DOHH2 (cell line): ENCODE results near the gene SLC44A5.

Experiments used
- H3F3A ChIP-seq: fragments of 200-600 bp; sonication (generic), shearing (Covaris generic); 2 replicates; pipeline ENCODE4 v1.6.0; 2016; ENCODE audit warnings: antibody characterized with exemption, mild to moderate bottlenecking; ENCODE audit not compliant: control insufficient read depth, insufficient read depth
- H3K27ac ChIP-seq: fragments of 200-600 bp; sonication (generic); 2 replicates; pipeline ENCODE4 v1.5.1; 2014; ENCODE audit warnings: low read depth, mild to moderate bottlenecking, low read length, moderate library complexity
- H3K27me3 ChIP-seq: fragments of 200-600 bp; sonication (generic); 2 replicates; pipeline ENCODE4 v1.6.1; 2014; ENCODE audit warnings: mild to moderate bottlenecking, low read length, mixed read lengths; ENCODE audit not compliant: control insufficient read depth
- H3K36me3 ChIP-seq: fragments of 200-600 bp; sonication (generic); 2 replicates; pipeline ENCODE4 v1.6.1; 2014; ENCODE audit warnings: mild to moderate bottlenecking, low read length, moderate library complexity, mixed read lengths; ENCODE audit not compliant: control insufficient read depth
- H3K4me1 ChIP-seq: fragments of 200-600 bp; sonication (generic); 2 replicates; pipeline ENCODE4 v1.6.1; 2014; ENCODE audit warnings: mild to moderate bottlenecking, low read length, mixed read lengths; ENCODE audit not compliant: control insufficient read depth
- H3K4me2 ChIP-seq: fragments of 200-600 bp; sonication (generic); 2 replicates; pipeline ENCODE4 v1.6.0; 2014; ENCODE audit warnings: mild to moderate bottlenecking, low read length, moderate library complexity
- H3K4me3 ChIP-seq: fragments of 200-600 bp; sonication (generic); 2 replicates; pipeline ENCODE4 v1.5.1; 2014; ENCODE audit warnings: mild to moderate bottlenecking, low read length, mixed read lengths
- H3K79me2 ChIP-seq: fragments of 200-600 bp; sonication (generic); 2 replicates; pipeline ENCODE4 v1.6.1; 2014; ENCODE audit warnings: mild to moderate bottlenecking, low read length, mixed read lengths; ENCODE audit not compliant: control insufficient read depth
- H3K9me2 ChIP-seq: fragments of 200-600 bp; sonication (generic); replicated peaks from 2 replicates; pipeline ENCODE4 v1.6.1; 2014; ENCODE audit warnings: mild to moderate bottlenecking, low read length, mixed read lengths; ENCODE audit not compliant: control insufficient read depth
- H3K9me3 ChIP-seq: fragments of 200-600 bp; sonication (generic); 2 replicates; pipeline ENCODE4 v1.6.1; 2014; ENCODE audit warnings: antibody characterized with exemption, low read length, mixed read lengths; ENCODE audit not compliant: control insufficient read depth, insufficient read depth
- H4K20me1 ChIP-seq: fragments of 200-600 bp; sonication (generic); 2 replicates; pipeline ENCODE4 v1.6.0; 2014; ENCODE audit warnings: low read depth, mild to moderate bottlenecking, antibody characterized with exemption, low read length, moderate library complexity; ENCODE audit not compliant: control insufficient read depth, insufficient read depth
- EZH2phosphoT487 ChIP-seq: fragments of 200-600 bp; sonication (generic); IDR thresholded peaks from 2 replicates; pipeline ENCODE4 v1.6.1; 2017; ENCODE audit warnings: borderline replicate concordance, mild to moderate bottlenecking, antibody characterized with exemption, low read length, moderate library complexity, mixed read lengths
- TF ChIP-seq, protein P1 (sequence below): fragments of 200-600 bp; sonication (generic); IDR thresholded peaks from one replicate; pipeline ENCODE4 v1.5.1; 2014; ENCODE audit warnings: antibody characterized with exemption, mild to moderate bottlenecking, low read depth, low read length; ENCODE audit not compliant: poor library complexity, severe bottlenecking

SLC44A5 gene

GRCh38 chr1:75583282-75583681 is 27.6 kb downstream of the SLC44A5 start:
- TF ChIP-seq, protein P1, sequence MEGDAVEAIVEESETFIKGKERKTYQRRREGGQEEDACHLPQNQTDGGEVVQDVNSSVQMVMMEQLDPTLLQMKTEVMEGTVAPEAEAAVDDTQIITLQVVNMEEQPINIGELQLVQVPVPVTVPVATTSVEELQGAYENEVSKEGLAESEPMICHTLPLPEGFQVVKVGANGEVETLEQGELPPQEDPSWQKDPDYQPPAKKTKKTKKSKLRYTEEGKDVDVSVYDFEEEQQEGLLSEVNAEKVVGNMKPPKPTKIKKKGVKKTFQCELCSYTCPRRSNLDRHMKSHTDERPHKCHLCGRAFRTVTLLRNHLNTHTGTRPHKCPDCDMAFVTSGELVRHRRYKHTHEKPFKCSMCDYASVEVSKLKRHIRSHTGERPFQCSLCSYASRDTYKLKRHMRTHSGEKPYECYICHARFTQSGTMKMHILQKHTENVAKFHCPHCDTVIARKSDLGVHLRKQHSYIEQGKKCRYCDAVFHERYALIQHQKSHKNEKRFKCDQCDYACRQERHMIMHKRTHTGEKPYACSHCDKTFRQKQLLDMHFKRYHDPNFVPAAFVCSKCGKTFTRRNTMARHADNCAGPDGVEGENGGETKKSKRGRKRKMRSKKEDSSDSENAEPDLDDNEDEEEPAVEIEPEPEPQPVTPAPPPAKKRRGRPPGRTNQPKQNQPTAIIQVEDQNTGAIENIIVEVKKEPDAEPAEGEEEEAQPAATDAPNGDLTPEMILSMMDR = no peak
- TF ChIP-seq EZH2phosphoT487 = no peak
- no peaks in the 10 kb centered on the region for H3K79me2 ChIP-seq
- H3K9me3 ChIP-seq = no peaks in the 10 kb centered on the region
- no peak overlapping the region for H3K27ac ChIP-seq
- H3F3A ChIP-seq = no peaks in the 10 kb centered on the region
- no peaks in the 10 kb centered on the region for H3K36me3 ChIP-seq
- H4K20me1 ChIP-seq = no peaks in the 10 kb centered on the region
- H3K4me2 ChIP-seq = no peak overlapping the region
- H3K9me2 ChIP-seq = no peaks in the 10 kb centered on the region
- H3K27me3 ChIP-seq = no peaks in the 10 kb centered on the region
- no peaks in the 10 kb centered on the region for H3K4me1 ChIP-seq
- H3K4me3 ChIP-seq = no peak overlapping the region

DNA sequence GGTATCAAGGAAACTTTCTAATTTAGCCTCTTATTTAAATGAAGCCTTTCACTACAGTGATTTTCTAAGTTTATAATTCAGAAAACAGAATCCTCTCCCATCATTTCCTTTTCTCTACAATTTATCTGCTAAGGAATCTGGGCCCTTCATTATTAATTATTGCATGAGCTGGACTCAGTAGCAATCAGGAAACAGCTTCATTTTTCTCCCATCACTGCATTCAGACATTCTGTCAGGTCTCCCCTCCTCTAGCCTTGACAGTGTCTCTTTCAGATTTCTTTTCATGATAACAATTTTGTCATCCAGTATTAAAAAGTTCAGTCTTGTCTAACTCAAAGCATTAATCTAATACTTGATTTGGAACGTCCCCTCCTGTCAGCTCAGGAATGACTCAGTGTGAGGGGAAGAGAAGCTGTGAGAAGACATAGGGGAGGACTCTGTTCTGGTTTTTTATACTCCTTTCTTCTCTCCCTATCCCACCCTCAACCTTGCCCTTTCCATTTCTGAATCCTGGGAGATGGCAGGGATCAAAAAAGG is 28.1 kb downstream of the SLC44A5 start:
- TF ChIP-seq, protein P1 = no peak
- TF ChIP-seq EZH2phosphoT487 = no peak
- H3K27ac ChIP-seq = no peak overlapping the region

DNA sequence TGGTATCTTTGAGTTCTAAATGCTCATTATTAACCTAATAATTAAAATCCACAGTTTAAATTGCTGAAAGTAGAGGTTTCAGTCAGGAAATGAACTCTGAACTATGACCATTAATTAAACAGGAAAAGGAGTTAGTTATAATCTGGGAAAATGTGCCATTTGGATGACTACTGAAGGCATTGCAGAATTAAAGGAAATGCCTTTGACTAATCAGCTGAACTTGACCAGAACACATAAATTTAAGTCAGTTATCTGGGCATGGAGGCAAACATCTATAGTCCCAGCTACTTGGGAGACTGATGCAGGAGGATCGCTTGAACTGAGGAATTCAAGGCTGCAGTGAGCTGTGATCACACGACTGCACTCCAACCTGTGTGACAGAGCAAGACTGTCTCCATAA is 31.9 kb downstream of the SLC44A5 start:
- Histone ChIP-seq H3K27me3 (no peaks in the 10 kb centered on the region), H4K20me1 (no peaks in the 10 kb centered on the region), H3K4me2 (no peak overlapping the region), H3K9me3 (no peaks in the 10 kb centered on the region), H3K4me3 (no peak overlapping the region), H3K4me1 (no peaks in the 10 kb centered on the region), H3K36me3 (no peaks in the 10 kb centered on the region), H3K27ac (no peak overlapping the region), H3K9me2 (no peaks in the 10 kb centered on the region), H3F3A (no peaks in the 10 kb centered on the region), H3K79me2 (no peaks in the 10 kb centered on the region)
- no peak for TF ChIP-seq EZH2phosphoT487
- TF ChIP-seq, protein P1 = no peak

More for the DNA sequence above, 28.1 kb downstream of the SLC44A5 start:
- no peaks in the 10 kb centered on the region for H3K27me3 ChIP-seq
- no peaks in the 10 kb centered on the region for H3K79me2 ChIP-seq
- H3K9me3 ChIP-seq = no peaks in the 10 kb centered on the region
- H4K20me1 ChIP-seq = no peaks in the 10 kb centered on the region
- H3K9me2 ChIP-seq = no peaks in the 10 kb centered on the region
- H3K4me1 ChIP-seq = no peaks in the 10 kb centered on the region
- no peak overlapping the region for H3K4me3 ChIP-seq
- no peaks in the 10 kb centered on the region for H3F3A ChIP-seq
- H3K4me2 ChIP-seq = no peak overlapping the region
- H3K36me3 ChIP-seq = no peaks in the 10 kb centered on the region

DNA sequence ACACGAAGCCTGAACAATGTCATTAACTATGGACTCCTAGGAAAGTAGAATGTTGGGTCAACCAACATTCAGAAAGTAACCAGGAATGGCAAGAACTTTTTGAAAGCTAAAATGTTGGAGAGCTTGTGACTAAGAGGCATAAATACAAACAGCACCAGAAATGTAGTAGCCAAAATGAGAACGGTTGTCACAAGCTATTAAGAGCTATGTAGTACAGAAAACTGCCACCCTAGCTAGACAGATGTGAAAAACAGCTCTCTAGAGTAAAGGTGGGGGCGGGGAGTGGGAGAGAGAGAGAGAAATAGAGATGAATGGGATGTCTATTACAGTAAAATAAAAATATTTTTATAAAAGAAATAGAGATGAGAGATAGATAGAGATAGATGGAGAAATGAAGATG is 35.1 kb downstream of the SLC44A5 start:
- no peak for TF ChIP-seq EZH2phosphoT487
- TF ChIP-seq, protein P1 = no peak

More for the DNA sequence above, 35.1 kb downstream of the SLC44A5 start:
- no peaks in the 10 kb centered on the region for H3K36me3 ChIP-seq
- no peak overlapping the region for H3K4me3 ChIP-seq
- no peak overlapping the region for H3K4me2 ChIP-seq
- H3F3A ChIP-seq = no peaks in the 10 kb centered on the region
- no peaks in the 10 kb centered on the region for H4K20me1 ChIP-seq
- no peaks in the 10 kb centered on the region for H3K27me3 ChIP-seq
- no peaks in the 10 kb centered on the region for H3K4me1 ChIP-seq
- H3K9me2 ChIP-seq = no peaks in the 10 kb centered on the region
- no peaks in the 10 kb centered on the region for H3K79me2 ChIP-seq
- no peak overlapping the region for H3K27ac ChIP-seq
- no peaks in the 10 kb centered on the region for H3K9me3 ChIP-seq
